ENCODE measurements around the gene PARD3B.

PARD3B gene

DNA sequence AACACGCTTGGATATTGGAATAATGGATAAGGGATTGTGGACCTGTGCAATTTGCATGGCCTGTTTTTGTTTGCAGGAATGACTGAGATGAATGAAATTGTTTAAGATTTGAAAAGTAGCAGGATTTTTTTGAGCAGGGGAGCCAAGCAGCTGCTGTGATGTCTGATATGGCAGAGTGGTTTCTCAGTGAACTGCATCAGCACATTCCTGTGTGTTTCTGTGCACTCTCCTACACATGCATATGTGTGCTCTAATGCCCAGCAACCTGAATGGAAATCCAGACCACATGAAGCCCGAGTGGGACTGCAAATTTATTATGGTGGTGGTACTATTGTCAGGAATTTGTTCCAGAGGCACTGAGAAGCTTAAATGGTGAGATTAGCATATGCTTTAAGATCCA, 161.7 kb downstream of the PARD3B start:
- DNase-seq (ENCODE audit: low spot score): no peak

DNA sequence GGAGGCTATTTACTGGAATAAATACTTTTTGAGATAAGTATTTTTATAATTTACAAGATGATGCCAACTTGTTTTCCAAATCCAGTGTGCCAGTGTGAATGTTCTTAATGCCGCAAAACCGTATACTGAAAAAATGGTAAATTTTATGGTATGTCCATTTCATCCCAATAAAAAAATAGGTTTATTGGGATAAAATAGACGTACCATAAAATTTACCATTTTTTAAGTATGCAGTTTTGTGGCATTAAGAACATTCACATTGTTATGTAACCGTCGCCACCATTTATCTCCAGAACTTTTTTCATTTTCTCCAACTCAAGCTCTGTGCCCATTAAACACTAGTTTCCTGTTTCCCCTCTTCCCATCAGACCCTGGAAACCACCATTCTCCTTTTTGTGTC, 167.9 kb downstream of the PARD3B start:
- DNase-seq (ENCODE audit: low spot score): no peak

GRCh38 chr2:204715361-204715760, 170.1 kb downstream of the PARD3B start:
- no peak for DNase-seq (ENCODE audit: low spot score)

DNA sequence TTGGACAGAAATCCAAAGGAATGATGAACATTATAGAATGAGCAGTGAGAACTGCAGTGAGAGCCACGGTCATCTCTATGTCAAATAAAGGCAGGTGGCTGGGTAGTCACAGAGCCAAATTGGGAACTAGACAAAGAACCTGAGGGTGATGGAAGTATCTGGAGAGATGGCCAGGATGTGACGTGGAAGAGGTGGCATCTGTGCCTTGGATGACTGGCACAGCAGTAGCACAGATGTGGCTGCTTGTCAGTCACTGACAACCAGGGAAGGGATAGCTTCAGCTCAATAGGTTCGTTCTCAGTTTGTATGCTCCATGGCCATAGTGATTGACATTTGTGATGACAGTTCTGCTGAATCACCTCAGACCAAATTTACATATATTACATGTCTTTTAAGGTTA, 172.3 kb downstream of the PARD3B start:
- no peak for DNase-seq (ENCODE audit: low spot score)

DNA sequence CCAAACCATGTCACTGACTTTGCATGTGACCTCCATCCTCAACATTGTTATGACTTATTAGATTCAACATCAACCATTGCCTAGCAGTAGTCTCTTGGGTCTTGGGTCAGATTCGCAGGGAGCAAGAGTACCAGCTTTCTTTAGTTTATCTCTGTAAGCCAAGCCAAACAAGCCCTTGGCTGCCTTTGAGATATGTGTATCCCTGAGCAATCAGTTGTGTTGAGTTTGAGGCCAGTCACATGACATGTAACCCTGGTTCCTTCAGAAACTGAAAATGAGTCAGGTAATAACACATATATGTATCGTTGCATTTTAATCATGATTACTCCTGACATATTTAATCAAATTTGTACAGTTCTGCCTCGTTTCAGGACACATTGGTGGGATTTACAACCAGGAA, 173.3 kb downstream of the PARD3B start:
- DNase-seq (ENCODE audit: low spot score): no peak

GRCh38 chr2:204720874-204721273, 175.6 kb downstream of the PARD3B start:
- no peak for DNase-seq (ENCODE audit: low spot score)

GRCh38 chr2:204722207-204722606, 176.9 kb downstream of the PARD3B start:
- DNase-seq (ENCODE audit: low spot score): no peak

GRCh38 chr2:204722691-204723090, 177.4 kb downstream of the PARD3B start:
- DNase-seq (ENCODE audit: low spot score): no peak

DNA sequence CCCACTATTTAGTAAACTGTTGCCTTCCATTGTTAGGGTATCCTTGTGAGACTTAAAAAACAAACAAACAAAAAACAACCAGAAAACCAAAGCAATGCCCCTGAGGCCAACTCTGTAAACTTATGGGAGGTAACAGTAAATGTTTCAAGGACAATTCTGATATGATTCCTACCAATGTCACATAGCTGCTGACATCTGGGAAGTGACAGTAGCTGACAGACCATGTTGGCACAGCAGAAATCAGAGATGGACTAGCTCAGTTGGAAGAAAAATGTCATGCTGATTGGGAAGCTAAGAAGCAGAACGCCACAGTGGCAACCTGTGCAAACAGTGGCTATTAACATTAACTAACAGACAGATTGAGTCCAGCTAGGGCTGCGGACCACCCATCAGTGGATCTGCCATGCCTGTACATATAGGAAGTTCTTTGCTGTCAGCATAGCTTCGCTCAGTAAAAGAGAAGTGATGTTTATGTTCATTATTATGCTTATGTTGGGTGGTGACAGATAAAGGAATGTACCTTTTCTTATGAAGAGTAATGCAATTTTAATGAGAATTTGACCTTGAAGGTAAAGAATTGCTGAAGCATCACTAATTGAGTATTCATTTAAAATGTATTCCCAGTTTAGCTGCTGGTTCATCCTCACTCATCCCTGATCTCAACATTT, 180.6 kb downstream of the PARD3B start:
- DNase-seq (ENCODE audit: low spot score): no peak

DNA sequence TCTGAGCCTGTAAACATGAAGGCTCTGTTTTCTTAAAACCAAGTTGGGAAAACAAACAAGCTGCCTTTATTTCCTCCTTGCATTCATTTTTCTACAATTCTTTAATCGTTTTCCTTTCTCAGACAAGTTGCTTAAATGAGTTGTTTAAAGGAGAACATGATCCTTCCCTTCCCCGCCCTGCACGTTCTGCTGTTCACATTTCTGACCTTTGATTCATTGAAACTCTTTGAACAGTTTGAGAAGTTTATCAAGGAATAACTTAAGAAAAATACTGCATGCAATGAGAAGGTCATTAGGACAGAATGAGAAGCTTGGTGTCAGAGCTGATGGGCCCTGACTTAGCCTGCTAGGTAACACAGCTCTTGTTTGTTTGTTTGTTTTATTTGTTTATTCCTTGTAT, 181.6 kb downstream of the PARD3B start:
- no peak for DNase-seq (ENCODE audit: low spot score)

- DNase-seq (ENCODE audit: low spot score): no peak
Measured at GRCh38 chr2:204727368-204727767, 182.1 kb downstream of the PARD3B start.

DNA sequence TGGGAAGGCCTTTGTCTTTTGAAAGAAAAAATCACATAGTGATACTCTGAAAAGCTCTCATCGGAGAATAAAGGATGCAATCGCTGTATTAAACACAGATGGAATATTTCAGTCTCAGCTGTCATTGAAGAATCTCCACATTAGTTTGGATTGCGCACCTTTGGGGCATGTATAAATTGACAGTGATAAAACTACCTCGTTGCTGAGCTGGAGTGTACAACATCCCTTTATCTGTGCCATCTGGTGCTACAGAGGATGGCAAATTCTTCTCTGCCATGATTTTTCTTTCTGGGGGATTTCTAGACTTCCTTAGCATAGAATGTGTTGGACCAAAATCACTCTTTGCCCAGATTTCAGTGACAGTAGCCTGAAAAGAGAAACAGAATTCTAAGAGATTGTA, 185.3 kb downstream of the PARD3B start:
- DNase-seq (ENCODE audit: low spot score): no peak

DNA sequence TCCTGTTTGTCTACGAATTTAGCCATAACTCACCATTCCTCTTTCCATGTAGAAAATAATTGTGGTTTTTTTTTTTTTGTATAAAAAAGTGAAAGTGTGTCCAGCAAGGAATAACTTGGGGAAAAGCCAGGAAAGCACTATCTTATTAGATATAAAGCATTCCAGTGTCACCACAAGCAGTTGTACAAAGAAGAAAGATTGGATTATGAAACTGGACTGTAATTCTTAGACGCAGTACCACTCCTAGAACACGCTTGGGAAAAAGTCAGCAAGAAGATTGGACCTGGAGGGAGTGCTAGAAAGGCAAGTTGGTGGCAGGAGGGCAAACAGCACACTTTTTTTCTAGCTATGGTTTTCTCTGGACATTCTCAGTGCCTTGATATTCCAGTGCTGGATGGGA, 186.7 kb downstream of the PARD3B start:
- DNase-seq (ENCODE audit: low spot score): no peak

- DNase-seq (ENCODE audit: low spot score): no peak
Measured at GRCh38 chr2:204737296-204737695, 192.0 kb downstream of the PARD3B start.

GRCh38 chr2:204738721-204739120, 193.4 kb downstream of the PARD3B start:
- DNase-seq (ENCODE audit: low spot score): no peak

DNA sequence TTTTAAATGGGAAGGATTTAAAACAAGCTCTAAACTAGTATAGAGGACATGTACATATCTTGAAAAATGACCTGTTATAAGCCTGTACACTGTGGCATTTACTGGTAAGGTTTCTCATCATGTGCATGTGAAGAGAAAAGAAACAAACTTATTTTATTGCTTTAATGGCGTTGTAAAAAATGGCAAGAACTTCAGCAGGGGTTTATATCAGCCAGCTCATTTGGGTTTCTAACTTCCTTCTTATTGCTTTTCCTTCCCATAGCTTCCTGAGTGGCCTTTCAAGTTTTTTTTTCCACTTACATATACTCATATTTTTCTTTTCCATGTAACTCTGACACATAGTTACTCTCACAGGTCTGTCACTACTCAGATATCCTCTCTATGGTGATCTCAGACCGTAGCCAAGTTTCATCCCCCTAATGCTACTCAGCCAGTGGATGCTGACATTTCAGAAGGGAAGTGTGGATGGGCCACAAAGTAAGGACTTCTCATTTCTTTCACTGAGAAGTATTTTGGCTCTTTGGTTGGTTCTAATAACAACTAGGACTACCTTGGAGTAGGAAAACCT, 198.2 kb downstream of the PARD3B start:
- no peak for DNase-seq (ENCODE audit: low spot score)

GRCh38 chr2:204744506-204744905, 199.2 kb downstream of the PARD3B start:
- DNase-seq (ENCODE audit: low spot score): no peak

DNA sequence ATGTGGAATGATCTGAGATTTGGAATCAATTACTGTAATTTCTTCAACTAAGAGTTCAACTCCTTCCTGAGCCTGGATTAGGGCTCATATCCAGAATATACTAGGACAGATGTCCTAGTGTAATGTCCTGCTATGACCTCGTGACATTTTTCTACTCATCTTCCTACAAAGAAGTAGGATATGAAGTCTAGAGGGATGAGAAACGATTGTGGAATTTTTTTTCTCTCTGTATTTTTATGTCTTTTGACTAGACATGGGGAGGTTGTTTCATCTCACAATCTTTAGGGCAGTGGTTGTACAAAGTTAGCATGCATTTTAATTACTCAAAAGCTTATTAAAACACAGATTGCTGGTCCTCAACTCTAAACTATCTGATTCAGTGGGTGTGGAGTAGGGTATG, 203.0 kb downstream of the PARD3B start:
- no peak for DNase-seq (ENCODE audit: low spot score)

GRCh38 chr2:204749319-204749718, 204.0 kb downstream of the PARD3B start:
- no peak for DNase-seq (ENCODE audit: low spot score)

GRCh38 chr2:204750389-204750788, 205.1 kb downstream of the PARD3B start:
- no peak for DNase-seq (ENCODE audit: low spot score)

DNA sequence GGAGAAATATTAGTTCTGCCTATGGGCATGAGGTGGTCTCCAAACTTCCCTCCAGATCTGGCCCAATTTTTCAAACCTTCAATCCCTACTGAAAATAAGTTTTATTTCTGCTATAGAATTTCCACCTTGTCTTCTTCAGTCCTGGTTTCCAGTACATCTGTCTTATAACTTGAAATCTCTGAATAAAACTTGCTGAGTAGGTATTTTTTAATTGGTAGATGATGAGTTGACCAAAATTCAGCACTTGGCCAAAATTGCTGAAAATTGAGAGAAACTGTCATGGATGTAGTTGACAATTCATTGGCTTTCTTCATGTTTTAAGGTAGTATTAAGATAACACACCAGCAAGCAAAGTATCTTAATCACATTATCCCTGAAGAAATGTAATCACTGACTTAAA, 206.2 kb downstream of the PARD3B start:
- DNase-seq (ENCODE audit: low spot score): no peak

DNA sequence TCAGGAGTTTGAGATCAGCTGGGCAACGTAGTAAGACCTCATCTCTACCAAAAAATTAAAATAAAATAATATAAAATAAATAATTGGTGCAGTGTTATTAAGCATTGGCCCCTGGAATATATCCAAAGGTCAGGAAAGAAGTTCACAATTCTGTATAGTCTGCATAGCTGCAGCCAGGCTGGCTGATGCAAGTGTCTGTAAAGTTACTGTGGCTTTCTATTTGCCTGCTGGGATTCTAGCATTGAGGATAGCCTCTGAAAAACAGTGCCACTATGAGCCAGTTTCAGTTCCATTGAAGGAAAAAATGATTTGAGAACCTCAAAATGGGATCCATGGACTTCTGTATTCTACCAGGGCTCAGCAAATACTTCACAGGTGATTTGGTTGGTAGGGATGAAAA, 208.6 kb downstream of the PARD3B start:
- DNase-seq (ENCODE audit: low spot score): no peak

- no peak for DNase-seq (ENCODE audit: low spot score)
Measured at GRCh38 chr2:204754898-204755297, 209.6 kb downstream of the PARD3B start.

GRCh38 chr2:204763974-204764703, 218.9 kb downstream of the PARD3B start:
- DNase-seq (ENCODE audit: low spot score): no peak
